Liver (tissue), 9 donors: ENCODE data around the gene CREB5. TPM values are rescaled to one million over a fixed set of nuclear protein-coding genes. Genes with fewer than 3 reads are reported as not detected.

Experiments
- DNase-seq: peaks from one replicate; pipeline ENCODE4 v3.0.0-alpha.2; 2017; ENCODE audit warnings: low spot score
- H3K27ac ChIP-seq, 2 donors: one replicate each; pipeline ENCODE4 v1.7.0; 2013; ENCODE audit warnings: inconsistent platforms in 2 of 2, low read length in 2 of 2, control low read depth in 1 of 2, low read depth in 1 of 2, mild to moderate bottlenecking in 1 of 2
- H3K27me3 ChIP-seq, 4 donors: one replicate each; pipeline versions ENCODE4 v1.6.1 to v1.7.0; 2013; ENCODE audit warnings: low read length in 3 of 4, inconsistent platforms in 1 of 4, mild to moderate bottlenecking in 1 of 4, moderate library complexity in 1 of 4; ENCODE audit not compliant: control insufficient read depth in 4 of 4, insufficient read depth in 4 of 4
- H3K36me3 ChIP-seq, 4 donors: one replicate each; pipeline versions ENCODE4 v1.6.1 to v1.7.0; 2013; ENCODE audit warnings: low read length in 3 of 4, mild to moderate bottlenecking in 3 of 4, low read depth in 1 of 4, moderate library complexity in 1 of 4; ENCODE audit not compliant: control insufficient read depth in 4 of 4, insufficient read depth in 3 of 4
- H3K4me1 ChIP-seq, 4 donors: one replicate each; pipeline versions ENCODE4 v1.6.1 to v1.7.0; 2013; ENCODE audit warnings: low read length in 3 of 4, mild to moderate bottlenecking in 3 of 4, moderate library complexity in 1 of 4; ENCODE audit not compliant: control insufficient read depth in 4 of 4, insufficient read depth in 4 of 4
- H3K4me3 ChIP-seq, 3 donors: one replicate each; pipeline versions ENCODE4 v1.6.1 to v1.7.0; 2013; ENCODE audit warnings: low read length in 3 of 3, control low read depth in 1 of 3, low read depth in 1 of 3, mild to moderate bottlenecking in 1 of 3
- H3K9ac ChIP-seq, 2 donors: one replicate each; pipeline ENCODE4 v1.7.0; 2013; ENCODE audit warnings: low read length in 2 of 2, mild to moderate bottlenecking in 2 of 2, moderate library complexity in 2 of 2, control low read depth in 1 of 2, low read depth in 1 of 2
- H3K9me3 ChIP-seq, 4 donors: one replicate each; pipeline versions ENCODE4 v1.6.1 to v1.7.0; 2013; ENCODE audit warnings: low read length in 3 of 4; ENCODE audit not compliant: control insufficient read depth in 4 of 4
- EGR1 ChIP-seq, 2 donors: IDR thresholded peaks; 2 replicates each; pipeline ENCODE4 v1.6.1; 2016 to 2018; ENCODE audit warnings: antibody characterized with exemption in 2 of 2, low read depth in 2 of 2
- FOXA1 ChIP-seq: IDR thresholded peaks from 2 replicates; pipeline ENCODE4 v1.6.1; 2016; ENCODE audit warnings: antibody characterized with exemption
- FOXA2 ChIP-seq: IDR thresholded peaks from 2 replicates; pipeline ENCODE4 v1.6.1; 2016; ENCODE audit warnings: antibody characterized with exemption
- GABPA ChIP-seq, 2 donors: IDR thresholded peaks in 1 of 2; conservative IDR thresholded peaks in 1 of 2; 2 replicates each; pipeline ENCODE4 v1.6.1; 2016; ENCODE audit warnings: antibody characterized with exemption in 2 of 2, mild to moderate bottlenecking in 1 of 2, moderate library complexity in 1 of 2
- HNF4A ChIP-seq, 2 donors: conservative IDR thresholded peaks; 2 replicates each; pipeline ENCODE4 v1.6.1; 2016; ENCODE audit warnings: antibody characterized with exemption in 2 of 2, mild to moderate bottlenecking in 2 of 2
- HNF4G ChIP-seq: IDR thresholded peaks from 2 replicates; pipeline ENCODE4 v1.6.1; 2016; ENCODE audit warnings: antibody characterized with exemption
- JUND ChIP-seq, 2 donors: IDR thresholded peaks; 2 replicates each; pipeline ENCODE4 v1.6.1; 2016; ENCODE audit warnings: antibody characterized with exemption in 2 of 2
- RAD21 ChIP-seq, 2 donors: IDR thresholded peaks; 2 replicates each; pipeline ENCODE4 v1.6.1; 2016; ENCODE audit warnings: antibody characterized with exemption in 2 of 2, mild to moderate bottlenecking in 2 of 2
- RXRA ChIP-seq, 2 donors: IDR thresholded peaks; 2 replicates each; pipeline ENCODE4 v1.6.1; 2017 to 2018; ENCODE audit warnings: antibody characterized with exemption in 2 of 2, mild to moderate bottlenecking in 1 of 2
- SP1 ChIP-seq: IDR thresholded peaks from 2 replicates; pipeline ENCODE4 v1.6.1; 2018; ENCODE audit warnings: antibody characterized with exemption, mild to moderate bottlenecking
- TAF1 ChIP-seq: conservative IDR thresholded peaks from 2 replicates; pipeline ENCODE4 v1.6.1; 2016; ENCODE audit warnings: antibody characterized with exemption, mild to moderate bottlenecking
- YY1 ChIP-seq: IDR thresholded peaks from 2 replicates; pipeline ENCODE4 v1.6.1; 2016; ENCODE audit warnings: antibody characterized with exemption, mild to moderate bottlenecking
- WGBS: extraction: QIAGEN DNeasy Blood & Tissue Kit; methylation state at CpG from one replicate; pipeline ENCODE4 v1.1.7; 2013; 5-methylcytosine and 5-hydroxymethylcytosine counted together
- polyA plus RNA-seq, 2 donors: library from polyadenylated mRNA; stranded (reverse) in 1 of 2; unstranded in 1 of 2; fragments of 200-250 nt in 1 of 2; fragments of >200 nt in 1 of 2; fragmentation: Nextera tagmentation in 1 of 2; extraction: Ambion mirVana in 1 of 2; gene quantifications; one replicate each; pipeline versions ENCODE4 v1.2.1 to v1.2.3, GENCODE V29; 2013 to 2015
- total RNA-seq, 2 donors: library from RNA; depleted of rRNA; stranded (reverse); fragments of >200 nt; gene quantifications; one replicate each; pipeline ENCODE4 v1.2.3, GENCODE V29; 2014
- TF ChIP-seq, protein P1 (sequence below): IDR thresholded peaks from 2 replicates; pipeline ENCODE4 v1.6.1; 2016; ENCODE audit warnings: antibody characterized with exemption, mild to moderate bottlenecking
- TF ChIP-seq, protein P2 (sequence below): IDR thresholded peaks from 2 replicates; pipeline ENCODE4 v1.6.1; 2016; ENCODE audit warnings: antibody characterized with exemption
- TF ChIP-seq, protein P3 (sequence below): IDR thresholded peaks from 2 replicates; pipeline ENCODE4 v1.6.1; 2016; ENCODE audit warnings: antibody characterized with exemption
- TF ChIP-seq, protein P4 (sequence below): fragments of 150-350 bp; IDR thresholded peaks from 2 replicates; pipeline ENCODE4 v1.5.1; 2017; ENCODE audit warnings: improper control_type of control experiment, low read depth, low read length; ENCODE audit not compliant: missing input control
- donor health status: healthy.
- donor health status: healthy.
- donor health status: healthy.
- donor health status: healthy.
- donor health status: healthy.

The CREB5 gene
- total and polyA plus RNA-seq, 4 donors, result 0.25 to 0.92 (median 0.67) TPM

DNA sequence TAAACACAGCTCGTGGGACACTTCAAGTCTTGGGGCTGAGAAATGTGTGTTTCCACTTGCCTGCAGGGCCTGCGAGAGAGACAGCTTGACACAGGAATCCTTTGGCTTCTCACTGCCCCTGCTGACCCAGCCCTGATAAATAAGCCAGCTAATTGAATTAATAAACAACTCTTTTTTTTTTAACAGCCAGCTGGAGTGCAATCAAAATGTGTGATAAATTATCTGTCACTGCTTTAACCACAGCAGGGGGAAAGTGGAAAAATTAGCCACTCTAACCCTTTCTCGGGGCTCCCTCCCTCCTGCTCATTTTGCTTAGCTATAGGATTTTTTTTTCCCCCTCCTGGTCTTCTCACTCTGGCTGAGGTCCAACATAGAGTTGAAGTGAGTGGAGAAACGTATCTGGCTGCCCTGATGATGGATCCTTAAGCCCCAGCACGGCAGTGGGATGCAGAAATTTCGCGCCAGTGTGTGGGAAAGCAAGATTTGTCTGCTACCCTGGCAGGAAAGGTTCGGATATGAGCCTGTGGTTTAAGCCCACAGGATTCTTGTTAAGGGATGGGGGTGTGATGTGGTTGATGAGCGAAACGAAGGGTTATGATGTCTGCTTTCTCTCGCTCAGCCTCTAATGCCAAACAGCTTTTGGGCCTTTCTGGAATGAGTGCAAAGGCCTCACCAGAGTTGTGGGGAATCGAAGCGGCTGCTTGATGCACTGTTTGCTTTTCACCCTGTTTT lies 372.0 kb downstream of the CREB5 start:
- no peaks in the 10 kb centered on the region for H3K4me1 ChIP-seq
- no peak overlapping the region for H3K9ac ChIP-seq
- no peaks in the 10 kb centered on the region for H3K36me3 ChIP-seq
- TF ChIP-seq, protein P1, sequence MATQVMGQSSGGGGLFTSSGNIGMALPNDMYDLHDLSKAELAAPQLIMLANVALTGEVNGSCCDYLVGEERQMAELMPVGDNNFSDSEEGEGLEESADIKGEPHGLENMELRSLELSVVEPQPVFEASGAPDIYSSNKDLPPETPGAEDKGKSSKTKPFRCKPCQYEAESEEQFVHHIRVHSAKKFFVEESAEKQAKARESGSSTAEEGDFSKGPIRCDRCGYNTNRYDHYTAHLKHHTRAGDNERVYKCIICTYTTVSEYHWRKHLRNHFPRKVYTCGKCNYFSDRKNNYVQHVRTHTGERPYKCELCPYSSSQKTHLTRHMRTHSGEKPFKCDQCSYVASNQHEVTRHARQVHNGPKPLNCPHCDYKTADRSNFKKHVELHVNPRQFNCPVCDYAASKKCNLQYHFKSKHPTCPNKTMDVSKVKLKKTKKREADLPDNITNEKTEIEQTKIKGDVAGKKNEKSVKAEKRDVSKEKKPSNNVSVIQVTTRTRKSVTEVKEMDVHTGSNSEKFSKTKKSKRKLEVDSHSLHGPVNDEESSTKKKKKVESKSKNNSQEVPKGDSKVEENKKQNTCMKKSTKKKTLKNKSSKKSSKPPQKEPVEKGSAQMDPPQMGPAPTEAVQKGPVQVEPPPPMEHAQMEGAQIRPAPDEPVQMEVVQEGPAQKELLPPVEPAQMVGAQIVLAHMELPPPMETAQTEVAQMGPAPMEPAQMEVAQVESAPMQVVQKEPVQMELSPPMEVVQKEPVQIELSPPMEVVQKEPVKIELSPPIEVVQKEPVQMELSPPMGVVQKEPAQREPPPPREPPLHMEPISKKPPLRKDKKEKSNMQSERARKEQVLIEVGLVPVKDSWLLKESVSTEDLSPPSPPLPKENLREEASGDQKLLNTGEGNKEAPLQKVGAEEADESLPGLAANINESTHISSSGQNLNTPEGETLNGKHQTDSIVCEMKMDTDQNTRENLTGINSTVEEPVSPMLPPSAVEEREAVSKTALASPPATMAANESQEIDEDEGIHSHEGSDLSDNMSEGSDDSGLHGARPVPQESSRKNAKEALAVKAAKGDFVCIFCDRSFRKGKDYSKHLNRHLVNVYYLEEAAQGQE, result no peak
- TF ChIP-seq, protein P2, sequence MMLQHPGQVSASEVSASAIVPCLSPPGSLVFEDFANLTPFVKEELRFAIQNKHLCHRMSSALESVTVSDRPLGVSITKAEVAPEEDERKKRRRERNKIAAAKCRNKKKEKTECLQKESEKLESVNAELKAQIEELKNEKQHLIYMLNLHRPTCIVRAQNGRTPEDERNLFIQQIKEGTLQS, result no peak
- TF ChIP-seq RXRA (IDR thresholded peaks at IDR 0.05), result no peak
- no peak for TF ChIP-seq FOXA1
- no peak for TF ChIP-seq RAD21 (IDR thresholded peaks at IDR 0.05)
- TF ChIP-seq, protein P3, sequence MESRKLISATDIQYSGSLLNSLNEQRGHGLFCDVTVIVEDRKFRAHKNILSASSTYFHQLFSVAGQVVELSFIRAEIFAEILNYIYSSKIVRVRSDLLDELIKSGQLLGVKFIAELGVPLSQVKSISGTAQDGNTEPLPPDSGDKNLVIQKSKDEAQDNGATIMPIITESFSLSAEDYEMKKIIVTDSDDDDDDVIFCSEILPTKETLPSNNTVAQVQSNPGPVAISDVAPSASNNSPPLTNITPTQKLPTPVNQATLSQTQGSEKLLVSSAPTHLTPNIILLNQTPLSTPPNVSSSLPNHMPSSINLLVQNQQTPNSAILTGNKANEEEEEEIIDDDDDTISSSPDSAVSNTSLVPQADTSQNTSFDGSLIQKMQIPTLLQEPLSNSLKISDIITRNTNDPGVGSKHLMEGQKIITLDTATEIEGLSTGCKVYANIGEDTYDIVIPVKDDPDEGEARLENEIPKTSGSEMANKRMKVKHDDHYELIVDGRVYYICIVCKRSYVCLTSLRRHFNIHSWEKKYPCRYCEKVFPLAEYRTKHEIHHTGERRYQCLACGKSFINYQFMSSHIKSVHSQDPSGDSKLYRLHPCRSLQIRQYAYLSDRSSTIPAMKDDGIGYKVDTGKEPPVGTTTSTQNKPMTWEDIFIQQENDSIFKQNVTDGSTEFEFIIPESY, result no peak
- no peak for TF ChIP-seq FOXA2
- TF ChIP-seq EGR1 (IDR thresholded peaks at IDR 0.05; ENCODE audit: low read depth in 2 of 2), result no peak
- TF ChIP-seq HNF4G, result no peak
- TF ChIP-seq HNF4A (conservative IDR thresholded peaks at IDR 0.05), result no peak
- TF ChIP-seq SP1, result no peak
- no peak for TF ChIP-seq TAF1
- no peak for TF ChIP-seq JUND (IDR thresholded peaks at IDR 0.05)
- TF ChIP-seq, protein P4, sequence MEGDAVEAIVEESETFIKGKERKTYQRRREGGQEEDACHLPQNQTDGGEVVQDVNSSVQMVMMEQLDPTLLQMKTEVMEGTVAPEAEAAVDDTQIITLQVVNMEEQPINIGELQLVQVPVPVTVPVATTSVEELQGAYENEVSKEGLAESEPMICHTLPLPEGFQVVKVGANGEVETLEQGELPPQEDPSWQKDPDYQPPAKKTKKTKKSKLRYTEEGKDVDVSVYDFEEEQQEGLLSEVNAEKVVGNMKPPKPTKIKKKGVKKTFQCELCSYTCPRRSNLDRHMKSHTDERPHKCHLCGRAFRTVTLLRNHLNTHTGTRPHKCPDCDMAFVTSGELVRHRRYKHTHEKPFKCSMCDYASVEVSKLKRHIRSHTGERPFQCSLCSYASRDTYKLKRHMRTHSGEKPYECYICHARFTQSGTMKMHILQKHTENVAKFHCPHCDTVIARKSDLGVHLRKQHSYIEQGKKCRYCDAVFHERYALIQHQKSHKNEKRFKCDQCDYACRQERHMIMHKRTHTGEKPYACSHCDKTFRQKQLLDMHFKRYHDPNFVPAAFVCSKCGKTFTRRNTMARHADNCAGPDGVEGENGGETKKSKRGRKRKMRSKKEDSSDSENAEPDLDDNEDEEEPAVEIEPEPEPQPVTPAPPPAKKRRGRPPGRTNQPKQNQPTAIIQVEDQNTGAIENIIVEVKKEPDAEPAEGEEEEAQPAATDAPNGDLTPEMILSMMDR, result no peak
- TF ChIP-seq GABPA (IDR thresholded peaks at IDR 0.05 in 1 of 2, conservative IDR thresholded peaks at IDR 0.05 in 1 of 2), result no peak
- TF ChIP-seq YY1, result no peak
- H3K9me3 ChIP-seq, result no peaks in the 10 kb centered on the region
- WGBS, result 78% methylated on average over 13 of the region's 13 CpGs
- no peak for DNase-seq
- H3K4me3 ChIP-seq, result no peak overlapping the region
- H3K27ac ChIP-seq, result no peak overlapping the region
- no peaks in the 10 kb centered on the region for H3K27me3 ChIP-seq
